SK-N-SH treated with all-trans-retinoic acid at 6 μM for 48 hours (cell line): ENCODE data around the gene SYNRG.

Experiments
- ATAC-seq: fragments of 200-7000 bp; cut with Tn5 transposase; 3 replicates; pipeline ENCODE4 v1.9.1; 2020; ENCODE audit warnings: mild to moderate bottlenecking, moderate library complexity
- CREB5 ChIP-seq: fragments of 250-450 bp; sonication (Bioruptor Pico); IDR thresholded peaks from 2 replicates; pipeline ENCODE4 v1.5.1; 2020; ENCODE audit warnings: low read depth, mild to moderate bottlenecking, moderate library complexity
- CSDC2 ChIP-seq: fragments of 250-450 bp; sonication (Bioruptor Pico); IDR thresholded peaks from 2 replicates; pipeline ENCODE4 v1.5.0; 2020; ENCODE audit warnings: mild to moderate bottlenecking, moderate library complexity
- CSRNP3 ChIP-seq: fragments of 250-450 bp; sonication (Bioruptor Pico); IDR thresholded peaks from 2 replicates; pipeline ENCODE4 v1.5.1; 2021; ENCODE audit warnings: mild to moderate bottlenecking, moderate library complexity
- ISL1 ChIP-seq: fragments of 250-450 bp; sonication (Bioruptor Pico); IDR thresholded peaks from 2 replicates; pipeline ENCODE4 v2.1.2; 2022; ENCODE audit warnings: mild to moderate bottlenecking, moderate library complexity
- PATZ1 ChIP-seq: fragments of 250-450 bp; sonication (Bioruptor Pico); IDR thresholded peaks from 2 replicates; pipeline ENCODE4 v1.8.0; 2020; ENCODE audit warnings: mild to moderate bottlenecking, moderate library complexity, borderline replicate concordance
- PPARA ChIP-seq: fragments of 250-450 bp; sonication (Bioruptor Pico); IDR thresholded peaks from 2 replicates; pipeline ENCODE4 v1.5.0; 2020; ENCODE audit warnings: mild to moderate bottlenecking, borderline replicate concordance
- RARB ChIP-seq: fragments of 250-450 bp; sonication (Bioruptor Pico); IDR thresholded peaks from 2 replicates; pipeline ENCODE4 v1.8.0; 2021; ENCODE audit warnings: mild to moderate bottlenecking, moderate library complexity
- SNAI2 ChIP-seq: fragments of 250-450 bp; sonication (Bioruptor Pico); IDR thresholded peaks from 2 replicates; pipeline ENCODE4 v1.5.0; 2020; ENCODE audit warnings: mild to moderate bottlenecking, moderate library complexity
- TCF4 ChIP-seq: fragments of 250-450 bp; sonication (Bioruptor Pico); IDR thresholded peaks from 2 replicates; pipeline ENCODE4 v1.8.0; 2021; ENCODE audit warnings: mild to moderate bottlenecking, moderate library complexity, borderline replicate concordance
- TOX ChIP-seq: fragments of 250-450 bp; sonication (Bioruptor Pico); IDR thresholded peaks from 2 replicates; pipeline ENCODE4 v1.8.0; 2021; ENCODE audit warnings: mild to moderate bottlenecking, moderate library complexity, borderline replicate concordance
- ZFP3 ChIP-seq: fragments of 250-450 bp; sonication (Bioruptor Pico); IDR thresholded peaks from 2 replicates; pipeline ENCODE4 v1.5.0; 2020; ENCODE audit warnings: mild to moderate bottlenecking, moderate library complexity
- ZFP30 ChIP-seq: fragments of 450-650 bp; formaldehyde crosslinking; IDR thresholded peaks from 2 replicates; pipeline ENCODE4 v1.5.0; 2022; ENCODE audit warnings: mild to moderate bottlenecking, moderate library complexity
- ZNF70 ChIP-seq: fragments of 450-650 bp; formaldehyde crosslinking; IDR thresholded peaks from 2 replicates; pipeline ENCODE4 v1.5.0; 2020; ENCODE audit warnings: mild to moderate bottlenecking, moderate library complexity
- ZNF8 ChIP-seq: fragments of 450-650 bp; formaldehyde crosslinking; IDR thresholded peaks from 2 replicates; pipeline ENCODE4 v1.5.0; 2020; ENCODE audit warnings: mild to moderate bottlenecking, moderate library complexity
- TF ChIP-seq, protein P1 (sequence below): fragments of 250-450 bp; sonication (Bioruptor Pico); IDR thresholded peaks from 2 replicates; pipeline ENCODE4 v1.5.0; 2020; ENCODE audit warnings: mild to moderate bottlenecking, moderate library complexity
- TF ChIP-seq, protein P2 (sequence below): fragments of 250-450 bp; sonication (Bioruptor Pico); IDR thresholded peaks from 2 replicates; pipeline ENCODE4 v1.8.0; 2021; ENCODE audit warnings: low read depth, mild to moderate bottlenecking, moderate library complexity, borderline replicate concordance

SYNRG gene

DNA sequence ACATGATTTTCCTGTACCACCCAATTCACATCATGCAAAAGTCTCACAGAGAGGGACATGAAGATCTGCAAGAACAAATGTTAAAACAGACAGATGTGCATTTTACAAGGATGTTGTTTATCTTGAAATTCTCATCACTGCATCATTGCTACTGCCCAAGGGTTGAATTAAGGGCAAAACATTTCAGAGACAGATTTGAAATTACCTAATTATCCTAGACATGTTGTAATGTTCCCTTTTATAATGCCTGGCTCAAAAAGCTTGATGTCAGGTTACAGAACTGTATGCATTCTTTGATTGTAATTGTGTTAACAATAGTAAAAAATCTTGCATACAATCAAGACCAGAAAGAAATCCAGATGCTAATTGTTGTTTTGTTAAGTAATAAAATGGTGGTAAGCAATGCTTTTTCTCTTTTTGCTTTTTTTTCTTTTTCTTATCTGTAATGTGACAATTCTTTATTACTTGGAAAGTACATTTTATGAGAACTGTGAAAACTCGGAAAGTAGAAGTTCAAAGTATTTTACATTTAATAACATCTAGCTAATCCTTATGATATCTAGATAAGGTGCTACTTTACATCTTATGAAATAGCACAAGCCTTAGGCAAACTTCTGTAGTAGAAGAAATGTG lies 123.2 kb downstream of the SYNRG start:
- ATAC-seq, result no peak
- no peak for TF ChIP-seq ZFP3
- no peak for TF ChIP-seq CREB5 (CRISPR knock-in tag)
- TF ChIP-seq, protein P1, sequence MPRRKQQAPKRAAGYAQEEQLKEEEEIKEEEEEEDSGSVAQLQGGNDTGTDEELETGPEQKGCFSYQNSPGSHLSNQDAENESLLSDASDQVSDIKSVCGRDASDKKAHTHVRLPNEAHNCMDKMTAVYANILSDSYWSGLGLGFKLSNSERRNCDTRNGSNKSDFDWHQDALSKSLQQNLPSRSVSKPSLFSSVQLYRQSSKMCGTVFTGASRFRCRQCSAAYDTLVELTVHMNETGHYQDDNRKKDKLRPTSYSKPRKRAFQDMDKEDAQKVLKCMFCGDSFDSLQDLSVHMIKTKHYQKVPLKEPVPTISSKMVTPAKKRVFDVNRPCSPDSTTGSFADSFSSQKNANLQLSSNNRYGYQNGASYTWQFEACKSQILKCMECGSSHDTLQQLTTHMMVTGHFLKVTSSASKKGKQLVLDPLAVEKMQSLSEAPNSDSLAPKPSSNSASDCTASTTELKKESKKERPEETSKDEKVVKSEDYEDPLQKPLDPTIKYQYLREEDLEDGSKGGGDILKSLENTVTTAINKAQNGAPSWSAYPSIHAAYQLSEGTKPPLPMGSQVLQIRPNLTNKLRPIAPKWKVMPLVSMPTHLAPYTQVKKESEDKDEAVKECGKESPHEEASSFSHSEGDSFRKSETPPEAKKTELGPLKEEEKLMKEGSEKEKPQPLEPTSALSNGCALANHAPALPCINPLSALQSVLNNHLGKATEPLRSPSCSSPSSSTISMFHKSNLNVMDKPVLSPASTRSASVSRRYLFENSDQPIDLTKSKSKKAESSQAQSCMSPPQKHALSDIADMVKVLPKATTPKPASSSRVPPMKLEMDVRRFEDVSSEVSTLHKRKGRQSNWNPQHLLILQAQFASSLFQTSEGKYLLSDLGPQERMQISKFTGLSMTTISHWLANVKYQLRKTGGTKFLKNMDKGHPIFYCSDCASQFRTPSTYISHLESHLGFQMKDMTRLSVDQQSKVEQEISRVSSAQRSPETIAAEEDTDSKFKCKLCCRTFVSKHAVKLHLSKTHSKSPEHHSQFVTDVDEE (CRISPR knock-in tag), result no peak
- TF ChIP-seq, protein P2, sequence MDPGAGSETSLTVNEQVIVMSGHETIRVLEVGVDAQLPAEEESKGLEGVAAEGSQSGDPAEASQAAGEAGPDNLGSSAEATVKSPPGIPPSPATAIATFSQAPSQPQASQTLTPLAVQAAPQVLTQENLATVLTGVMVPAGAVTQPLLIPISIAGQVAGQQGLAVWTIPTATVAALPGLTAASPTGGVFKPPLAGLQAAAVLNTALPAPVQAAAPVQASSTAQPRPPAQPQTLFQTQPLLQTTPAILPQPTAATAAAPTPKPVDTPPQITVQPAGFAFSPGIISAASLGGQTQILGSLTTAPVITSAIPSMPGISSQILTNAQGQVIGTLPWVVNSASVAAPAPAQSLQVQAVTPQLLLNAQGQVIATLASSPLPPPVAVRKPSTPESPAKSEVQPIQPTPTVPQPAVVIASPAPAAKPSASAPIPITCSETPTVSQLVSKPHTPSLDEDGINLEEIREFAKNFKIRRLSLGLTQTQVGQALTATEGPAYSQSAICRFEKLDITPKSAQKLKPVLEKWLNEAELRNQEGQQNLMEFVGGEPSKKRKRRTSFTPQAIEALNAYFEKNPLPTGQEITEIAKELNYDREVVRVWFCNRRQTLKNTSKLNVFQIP, result no peak
- no peak for TF ChIP-seq PATZ1 (CRISPR knock-in tag)
- no peak for TF ChIP-seq RARB (CRISPR knock-in tag)
- TF ChIP-seq PPARA (CRISPR knock-in tag), result no peak
- no peak for TF ChIP-seq SNAI2 (CRISPR knock-in tag)

DNA sequence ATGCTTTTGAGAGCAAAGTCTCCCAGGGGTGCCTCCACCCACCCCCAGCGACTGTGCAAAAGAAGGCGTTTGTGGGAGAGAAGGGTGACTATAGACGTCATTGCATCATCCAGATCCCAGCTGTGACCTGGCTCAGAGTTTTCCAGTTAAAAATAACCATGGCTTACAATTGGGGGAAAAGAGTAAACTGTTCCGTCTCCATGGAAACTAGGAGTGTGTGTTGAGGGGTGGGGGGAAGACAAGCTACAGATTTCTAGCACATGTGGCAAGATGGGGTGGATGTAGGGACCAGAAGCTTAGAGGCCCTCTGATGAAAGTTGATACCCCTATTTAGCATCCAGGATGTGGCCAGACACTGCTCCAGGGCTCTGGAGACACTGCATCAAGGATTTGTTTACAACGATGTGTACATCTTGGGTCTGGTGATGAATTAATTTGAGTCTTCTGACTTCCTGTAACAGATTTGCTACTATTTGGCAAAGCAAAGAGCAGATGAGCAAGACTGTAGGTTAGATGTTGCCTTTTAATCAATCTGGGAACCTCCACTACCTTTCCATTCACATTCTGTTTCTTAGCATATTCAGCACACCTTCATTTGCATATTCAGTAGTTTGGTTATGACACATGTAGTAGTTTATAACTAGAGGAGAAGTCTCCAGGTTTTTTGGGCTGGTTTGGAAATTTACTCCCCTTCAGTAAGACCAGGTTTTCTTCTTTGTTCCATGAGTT lies 125.7 kb downstream of the SYNRG start:
- peak; percentile 14; the same call in 1 of the 3 replicates for ATAC-seq
- TF ChIP-seq PPARA (CRISPR knock-in tag) (no peak), ZFP30 (no peak), TCF4 (CRISPR knock-in tag) (no peak), ZNF70 (CRISPR knock-in tag) (no peak), CSRNP3 (CRISPR knock-in tag) (no peak), ISL1 (CRISPR knock-in tag) (no peak), TOX (CRISPR knock-in tag) (no peak), ZNF8 (CRISPR knock-in tag) (no peak), CSDC2 (CRISPR knock-in tag) (no peak)
- TF ChIP-seq, protein P2, result no peak
- TF ChIP-seq, protein P1 (CRISPR knock-in tag), result no peak
- TF ChIP-seq, all 23 proteins: peak for 0
